CD4-positive, alpha-beta T cell treated with Interleukin-4 for 4 hours (primary cell): ENCODE results near the gene SH3BP5L.
A peak's percentile ranks its signal among the peaks of the same experiment; 100 is the strongest.
"Not testable (repeated sequence)": the region's sequence is repeated elsewhere in the genome, so short reads cannot be mapped to it uniquely, and the experiment has no call there.

Experiments used
- DNase-seq: peaks from one replicate; pipeline ENCODE4 v3.0.0-alpha.2; 2020

SH3BP5L gene

DNA sequence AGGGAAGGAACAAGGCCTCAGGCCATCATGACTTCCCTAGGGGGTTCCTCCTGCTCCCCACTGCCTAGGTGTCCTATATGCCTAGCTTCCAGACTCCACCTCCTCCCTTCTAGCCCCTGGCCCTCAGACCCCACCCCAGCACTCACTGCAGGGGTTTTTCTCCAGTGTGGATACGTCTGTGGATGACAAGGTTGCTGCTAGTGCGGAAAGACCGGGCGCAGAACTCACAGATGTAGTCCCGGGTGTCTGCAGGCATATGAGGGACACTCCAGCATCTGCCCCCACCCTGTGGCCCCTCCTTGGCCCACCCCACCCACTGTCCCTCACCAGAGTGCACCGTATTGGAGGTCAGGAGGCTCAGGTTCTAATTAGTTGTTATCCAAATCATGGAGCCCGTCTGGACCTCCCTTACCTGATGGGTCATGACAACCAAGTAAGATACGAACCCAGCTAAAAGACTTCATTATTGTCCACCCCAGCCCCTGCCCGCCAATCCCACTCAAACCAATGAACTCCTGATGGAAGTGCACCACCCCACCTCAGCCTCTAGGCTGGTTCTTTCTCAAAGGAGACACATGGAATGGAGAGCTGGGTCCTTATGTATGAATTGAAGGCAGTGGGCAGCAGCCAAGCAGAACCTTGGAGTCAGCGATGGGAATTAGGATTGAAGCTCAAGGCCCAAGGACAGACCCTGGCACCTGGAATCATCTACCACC is 25.0 kb upstream of the SH3BP5L start:
- DNase-seq = no peak

DNA sequence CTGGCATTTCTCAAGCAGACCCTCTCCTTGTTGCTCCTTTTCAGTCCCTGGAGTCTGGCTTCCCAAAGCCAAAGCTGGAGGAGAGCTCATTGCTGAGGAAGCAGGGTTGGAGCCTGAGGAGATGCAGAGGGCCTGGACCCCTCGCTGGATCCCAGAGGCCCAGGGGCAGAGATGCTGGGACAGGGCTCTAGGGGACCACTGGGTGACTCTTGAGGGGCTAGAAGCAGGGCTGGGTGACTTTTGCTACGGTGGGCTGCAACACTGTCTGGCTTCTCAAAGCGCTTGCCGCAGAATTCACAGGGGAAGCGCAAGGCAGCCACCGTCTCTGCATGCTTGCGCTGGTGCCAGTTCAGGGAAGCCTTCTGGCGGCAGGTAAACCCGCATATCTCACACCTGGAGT is 24.4 kb upstream of the SH3BP5L start:
- no peak for DNase-seq

DNA sequence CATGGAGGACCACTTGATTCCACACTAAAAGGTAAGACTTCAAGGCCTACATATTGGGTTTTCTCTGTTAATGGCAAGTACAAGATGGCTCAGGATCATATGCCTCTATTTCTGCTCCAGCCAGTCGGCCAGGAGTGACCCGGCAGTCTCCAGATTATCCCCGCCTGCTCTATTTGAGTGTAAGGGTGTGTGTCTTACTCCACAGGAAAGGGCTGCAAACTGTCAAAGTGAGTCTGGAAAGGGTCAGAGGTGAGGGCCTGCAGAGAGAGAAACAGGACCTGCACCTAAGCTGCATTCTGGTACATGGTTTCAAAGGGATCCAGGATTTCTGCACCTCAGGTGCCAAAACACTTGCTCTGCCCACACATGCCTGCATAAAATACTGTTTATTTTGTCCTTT is 23.9 kb upstream of the SH3BP5L start:
- DNase-seq = no peak

DNA sequence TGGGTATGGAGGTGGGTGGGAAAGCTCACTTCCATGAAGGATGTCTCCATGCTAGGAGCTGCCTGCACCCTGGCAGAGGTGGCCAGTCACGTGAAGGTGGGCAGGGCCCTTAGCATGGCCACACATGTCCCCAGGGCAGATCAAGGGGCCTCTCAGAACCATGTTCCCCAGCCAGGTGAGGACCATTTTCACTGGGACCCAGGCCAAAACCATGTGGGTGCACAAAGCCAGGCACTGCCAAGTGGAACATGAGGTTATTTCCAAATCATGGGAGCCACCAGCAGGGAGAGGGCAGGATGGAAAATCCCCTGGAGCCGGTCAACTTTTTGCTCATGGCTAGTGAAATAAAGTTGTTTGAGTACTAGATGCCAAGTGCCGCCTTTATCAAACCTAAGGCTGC is 23.4 kb upstream of the SH3BP5L start:
- no peak for DNase-seq

DNA sequence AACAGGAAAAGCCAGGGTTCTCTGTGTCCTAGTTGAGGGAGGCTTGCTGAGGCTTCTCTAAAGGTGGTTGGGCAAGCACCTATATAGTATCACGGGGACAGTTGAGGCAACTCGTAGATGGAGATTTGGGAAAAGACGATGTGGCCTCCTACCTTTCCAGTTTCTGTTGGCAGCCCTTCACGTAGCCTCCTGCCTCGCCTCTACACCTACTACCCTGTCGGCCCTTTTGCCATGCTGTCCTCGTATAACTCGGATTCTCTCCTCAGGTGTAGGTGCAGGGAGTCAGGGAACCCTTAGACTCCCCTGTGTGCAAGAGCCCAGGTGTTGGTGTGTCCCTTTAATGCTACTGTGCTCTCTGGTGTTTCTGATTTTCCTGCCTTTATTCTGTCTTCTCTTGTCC is 22.9 kb upstream of the SH3BP5L start:
- no peak for DNase-seq

DNA sequence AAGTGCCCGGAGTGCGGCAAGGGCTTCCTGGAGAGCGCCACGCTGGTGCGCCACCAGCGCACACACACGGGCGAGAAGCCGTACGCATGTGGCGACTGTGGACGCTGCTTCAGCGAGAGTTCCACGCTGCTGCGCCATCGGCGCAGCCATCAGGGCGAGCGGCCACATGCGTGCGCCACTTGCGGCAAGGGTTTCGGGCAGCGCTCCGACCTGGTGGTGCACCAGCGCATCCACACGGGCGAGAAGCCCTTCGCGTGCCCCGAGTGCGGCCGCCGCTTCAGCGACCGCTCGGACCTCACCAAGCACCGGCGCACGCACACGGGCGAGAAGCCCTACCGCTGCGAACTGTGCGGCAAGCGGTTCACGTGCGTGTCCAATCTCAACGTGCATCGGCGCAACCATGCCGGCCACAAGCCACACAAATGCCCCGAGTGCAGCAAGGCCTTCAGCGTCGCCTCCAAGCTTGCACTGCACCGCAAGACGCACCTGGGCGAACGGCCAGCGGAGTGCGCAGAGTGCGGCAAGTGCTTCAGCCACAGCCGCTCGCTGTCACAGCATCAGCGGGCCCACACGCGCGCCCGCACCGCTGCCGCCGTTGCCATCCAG is 22.3 kb upstream of the SH3BP5L start:
- no peak for DNase-seq

DNA sequence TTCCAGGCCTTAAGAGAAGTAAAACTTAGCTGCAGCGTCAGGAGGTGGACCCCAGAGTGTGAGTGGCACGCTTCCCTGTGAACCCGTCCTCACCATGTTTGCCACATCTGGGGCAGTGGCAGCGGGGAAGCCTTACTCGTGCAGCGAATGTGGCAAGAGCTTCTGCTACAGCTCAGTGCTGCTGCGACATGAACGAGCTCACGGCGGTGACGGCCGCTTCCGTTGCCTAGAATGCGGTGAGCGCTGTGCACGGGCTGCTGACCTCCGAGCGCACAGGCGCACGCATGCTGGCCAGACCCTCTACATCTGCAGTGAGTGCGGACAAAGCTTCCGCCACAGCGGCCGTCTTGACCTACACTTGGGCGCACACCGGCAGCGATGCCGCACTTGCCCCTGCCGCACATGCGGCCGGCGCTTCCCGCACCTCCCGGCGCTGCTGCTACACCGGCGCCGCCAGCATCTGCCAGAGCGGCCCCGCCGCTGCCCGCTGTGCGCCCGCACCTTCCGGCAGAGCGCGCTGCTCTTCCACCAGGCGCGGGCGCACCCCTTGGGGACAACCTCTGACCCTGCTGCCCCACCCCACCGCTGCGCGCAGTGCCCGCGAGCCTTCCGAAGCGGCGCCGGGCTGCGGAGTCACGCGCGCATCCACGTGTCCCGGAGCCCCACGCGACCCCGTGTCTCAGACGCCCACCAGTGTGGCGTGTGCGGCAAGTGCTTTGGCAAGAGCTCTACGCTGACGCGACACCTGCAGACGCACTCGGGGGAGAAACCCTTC is 21.7 kb upstream of the SH3BP5L start:
- DNase-seq = no peak

DNA sequence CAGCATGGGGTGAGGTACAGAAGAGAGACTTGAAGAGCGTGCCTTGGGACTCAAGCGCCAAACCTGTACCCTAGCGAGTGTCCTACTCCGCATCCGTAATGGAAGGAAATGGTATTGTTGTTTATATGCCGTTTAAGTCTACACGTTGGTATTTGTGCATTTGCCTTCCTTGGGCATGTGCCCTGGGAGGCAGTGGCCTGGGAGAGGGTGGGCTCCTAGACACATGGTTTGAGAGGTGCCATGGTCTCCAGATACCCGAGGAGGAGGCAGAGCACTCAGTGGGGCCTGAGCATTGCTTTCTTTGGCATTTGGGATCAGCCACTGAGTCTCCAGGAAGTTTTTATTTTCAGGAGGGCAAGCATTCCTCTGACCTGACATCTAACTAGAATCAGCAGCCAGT is 18.8 kb upstream of the SH3BP5L start:
- DNase-seq = no peak

DNA sequence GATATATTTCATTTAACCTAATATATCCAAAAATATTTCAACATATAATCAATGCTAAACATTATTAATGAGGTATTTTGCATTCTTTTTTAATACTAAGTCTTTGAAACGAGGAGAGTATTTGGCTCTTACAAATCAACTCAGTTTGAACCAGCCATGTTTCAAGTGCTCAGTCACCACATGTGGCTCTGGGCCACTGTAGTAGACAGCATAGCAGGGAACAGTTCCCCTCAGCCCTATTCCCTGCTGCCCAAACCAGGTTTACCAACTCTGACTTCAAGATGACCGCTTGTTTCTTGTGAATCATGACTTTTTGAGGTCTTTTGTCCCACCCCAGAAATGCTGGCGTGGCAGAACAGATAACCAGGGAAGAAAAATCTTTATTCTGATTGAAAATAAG is 18.0 kb upstream of the SH3BP5L start:
- no peak for DNase-seq

DNA sequence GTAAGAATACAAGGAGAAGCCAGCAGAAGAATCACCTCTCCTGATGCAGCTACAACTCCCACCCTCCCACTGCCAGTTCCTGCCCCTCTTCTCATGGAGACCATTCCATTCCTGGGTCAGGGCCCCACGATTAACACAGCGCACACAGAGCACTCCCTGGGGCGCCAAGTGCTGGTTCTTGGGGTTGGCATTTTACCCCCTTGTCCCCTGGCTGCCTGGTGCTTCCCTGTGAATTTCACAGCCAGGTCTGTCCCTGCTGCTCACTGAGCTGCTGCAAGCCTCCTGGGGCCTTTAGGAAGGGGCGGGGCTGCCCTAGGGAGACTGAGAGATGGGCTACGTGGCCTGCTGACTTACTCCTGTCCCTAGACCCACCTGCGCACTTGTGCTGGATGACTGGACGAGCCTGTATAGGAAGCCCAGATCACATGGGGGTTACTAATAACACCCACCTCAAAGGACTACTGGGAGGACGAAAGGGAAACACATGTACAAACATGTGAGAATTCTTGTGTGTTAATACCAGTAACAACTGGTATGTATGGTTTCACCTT is 17.1 kb upstream of the SH3BP5L start:
- DNase-seq = no peak

DNA sequence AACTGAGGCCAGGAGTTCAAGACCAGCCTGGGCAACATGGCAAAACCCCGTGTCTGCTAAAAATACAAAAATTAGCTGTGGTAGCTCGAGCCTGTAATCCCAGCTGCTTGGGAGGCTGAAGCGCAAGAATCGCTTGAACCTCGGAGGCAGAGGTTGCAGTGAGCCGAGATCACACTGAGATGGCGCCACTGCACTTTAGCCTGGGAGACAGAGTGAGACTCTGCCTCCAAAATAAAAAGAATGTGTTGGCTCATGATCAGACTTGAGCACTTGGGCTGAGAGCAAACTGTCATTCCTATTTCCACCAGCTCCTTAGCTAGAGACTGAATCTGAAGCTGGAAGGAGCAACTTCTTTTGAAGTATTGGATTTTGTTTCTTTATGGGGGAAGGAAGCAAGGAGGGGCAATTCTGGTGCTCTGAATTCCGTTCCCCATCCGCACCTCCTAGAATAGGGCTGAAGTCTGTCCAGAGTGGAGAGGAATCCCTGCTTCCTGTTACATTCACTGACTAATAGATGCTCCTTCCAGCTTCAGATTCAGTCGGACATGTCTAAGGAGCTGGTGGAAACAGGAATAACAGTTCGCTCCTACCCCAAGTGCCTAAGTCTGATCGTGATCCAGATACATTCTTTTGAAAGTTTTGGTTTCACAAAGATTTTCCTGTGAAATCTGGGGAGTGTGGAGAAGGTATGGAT is 16.1 kb upstream of the SH3BP5L start:
- peak; percentile 41 for DNase-seq

DNA sequence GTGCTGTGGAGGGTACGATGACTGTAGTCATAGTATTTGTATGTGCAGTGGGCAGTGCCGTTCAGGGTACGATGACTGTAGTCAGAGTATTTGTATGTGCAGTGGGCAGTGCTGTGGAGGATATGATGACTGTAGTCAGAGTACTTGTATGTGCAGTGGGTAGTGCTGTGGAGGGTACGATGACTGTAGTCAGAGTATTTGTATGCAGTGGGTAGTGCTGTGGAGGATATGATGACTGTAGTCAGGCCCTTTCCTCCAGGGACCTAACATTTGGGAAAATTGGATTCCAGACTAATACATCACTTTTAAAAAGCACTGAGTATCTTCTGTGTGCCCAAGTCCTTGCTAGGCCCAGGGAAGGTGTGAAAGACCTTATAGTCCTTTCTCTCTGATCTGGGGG is 15.2 kb upstream of the SH3BP5L start:
- DNase-seq = no peak

DNA sequence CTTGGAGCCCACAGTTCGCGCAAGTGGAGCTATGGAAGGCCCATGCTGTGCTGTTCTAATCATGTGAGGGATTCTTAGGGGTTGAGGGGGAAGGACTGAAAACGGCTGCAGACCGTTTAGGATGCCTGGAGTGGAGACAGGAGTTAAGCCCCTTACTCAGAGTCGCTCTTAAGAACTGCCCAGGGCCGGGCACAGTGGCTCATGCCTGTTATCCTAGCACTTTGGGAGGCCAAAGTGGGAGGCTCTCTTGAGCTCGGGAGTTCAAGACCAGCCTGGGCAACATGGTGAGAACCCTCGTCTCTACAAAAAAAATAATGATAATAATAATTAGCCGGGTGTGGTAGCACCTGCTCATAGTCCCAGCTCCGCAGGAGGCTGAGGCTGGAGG is 13.4 kb upstream of the SH3BP5L start:
- DNase-seq = no peak

DNA sequence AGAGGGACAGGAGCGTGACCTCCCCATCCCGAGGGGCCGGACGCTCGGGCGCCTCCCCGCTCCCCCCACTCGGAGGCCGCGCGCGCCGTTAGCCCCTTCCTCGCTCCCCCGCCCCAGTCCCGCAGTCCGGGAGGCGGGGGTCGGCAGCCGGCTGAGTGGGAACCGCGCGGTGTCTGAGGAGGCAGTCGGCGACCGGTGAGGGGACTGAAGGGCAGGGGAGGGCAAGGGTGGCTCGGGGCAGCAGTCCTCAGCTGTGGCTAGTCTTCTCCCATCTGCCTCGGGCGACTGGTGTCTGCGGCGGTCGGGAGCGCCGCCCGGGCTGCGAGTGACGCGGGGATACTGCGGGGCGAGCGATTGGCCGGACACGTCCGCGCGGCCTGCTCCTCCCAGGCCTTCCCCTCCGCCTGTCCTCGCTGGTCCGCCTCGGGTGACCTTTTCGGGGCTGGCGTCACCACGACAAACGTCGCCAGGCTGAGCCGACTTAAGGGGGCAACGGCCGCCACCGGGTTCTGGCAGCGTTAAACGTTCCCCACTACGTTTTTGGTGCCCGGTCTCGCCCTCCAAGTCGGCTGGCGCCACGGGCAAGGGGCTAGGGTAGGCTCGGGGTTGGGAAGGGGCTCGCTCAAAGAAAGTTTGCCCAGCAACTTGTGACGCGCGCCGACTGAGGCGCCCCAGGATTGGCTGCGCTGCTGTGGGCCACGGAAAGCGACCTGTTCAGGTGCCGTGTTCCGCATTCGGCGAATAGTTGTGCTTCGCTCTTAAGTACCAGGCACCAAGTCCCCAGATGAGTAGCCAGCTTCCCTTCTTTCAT is 12.8 kb upstream of the SH3BP5L start:
- DNase-seq = peak; percentile 86

DNA sequence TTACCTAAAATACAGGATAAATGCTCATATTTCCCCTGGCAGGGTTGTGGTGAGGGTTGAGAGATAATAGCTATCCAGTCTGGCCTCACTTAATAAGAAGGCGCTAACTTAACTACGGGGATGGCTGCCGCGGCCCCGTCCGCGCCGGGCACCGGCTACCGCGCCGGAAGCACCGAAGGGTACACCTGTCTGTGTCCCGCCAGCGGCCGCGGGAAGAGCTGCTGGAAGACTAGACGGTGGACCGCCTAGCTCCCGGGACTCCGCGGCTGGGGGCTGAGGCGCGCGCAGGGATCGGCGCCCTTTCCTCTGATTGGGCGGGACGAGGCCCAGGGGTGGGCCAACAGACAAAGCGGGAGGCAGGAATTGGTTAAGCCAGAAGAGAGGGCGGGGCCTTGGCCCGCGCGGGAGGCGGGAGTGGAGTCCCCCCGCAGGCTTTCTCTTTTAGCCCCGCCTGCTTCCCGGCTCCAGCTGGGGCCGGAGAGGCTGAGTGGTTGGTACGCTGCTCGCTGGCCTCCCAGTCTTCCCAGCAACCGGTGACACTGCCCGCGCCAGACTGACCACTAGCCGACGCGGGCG is 12.2 kb upstream of the SH3BP5L start, which contains the start of gene ZNF672:
TSS of gene ZNF672 (plus strand) at position 444 of the 576 bp plus-strand sequence. CDS start 9,051 bp downstream, outside the sequence.
- DNase-seq = peak; percentile 90

DNA sequence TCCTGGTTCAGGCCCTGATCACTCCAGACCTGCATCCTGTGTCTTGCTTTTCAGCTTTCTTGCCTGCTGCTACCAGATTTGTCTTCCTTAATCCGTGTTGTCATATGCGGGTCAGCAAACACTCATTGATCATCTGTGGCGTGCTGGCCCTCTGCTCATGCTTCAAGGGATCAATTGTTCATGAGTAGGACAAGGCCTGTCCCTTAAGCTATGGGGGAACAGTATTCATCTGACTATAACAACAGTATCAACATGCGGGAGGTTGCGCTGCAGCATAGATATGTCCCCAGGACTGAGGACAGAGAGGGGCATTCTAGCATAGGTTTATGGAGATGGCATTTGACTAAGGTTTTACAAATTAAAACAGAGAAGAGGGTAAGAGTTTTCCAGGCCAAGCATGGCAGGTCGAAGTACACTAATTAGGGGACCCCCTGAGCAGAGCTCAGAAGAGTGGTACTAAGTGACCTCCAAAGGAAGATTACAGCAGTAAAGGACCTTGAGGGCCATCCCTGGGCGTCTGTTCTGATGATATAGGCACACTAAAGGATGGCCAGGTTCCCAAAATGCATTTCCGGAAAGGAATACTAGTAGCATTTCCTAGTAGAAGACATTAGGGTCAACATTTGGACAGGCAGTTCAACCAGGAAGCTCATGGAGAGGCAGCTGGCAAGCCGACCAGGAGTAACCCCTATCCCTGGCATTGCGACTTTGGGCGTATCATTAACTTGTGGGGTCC is 11.5 kb upstream of the SH3BP5L start:
- no peak for DNase-seq

DNA sequence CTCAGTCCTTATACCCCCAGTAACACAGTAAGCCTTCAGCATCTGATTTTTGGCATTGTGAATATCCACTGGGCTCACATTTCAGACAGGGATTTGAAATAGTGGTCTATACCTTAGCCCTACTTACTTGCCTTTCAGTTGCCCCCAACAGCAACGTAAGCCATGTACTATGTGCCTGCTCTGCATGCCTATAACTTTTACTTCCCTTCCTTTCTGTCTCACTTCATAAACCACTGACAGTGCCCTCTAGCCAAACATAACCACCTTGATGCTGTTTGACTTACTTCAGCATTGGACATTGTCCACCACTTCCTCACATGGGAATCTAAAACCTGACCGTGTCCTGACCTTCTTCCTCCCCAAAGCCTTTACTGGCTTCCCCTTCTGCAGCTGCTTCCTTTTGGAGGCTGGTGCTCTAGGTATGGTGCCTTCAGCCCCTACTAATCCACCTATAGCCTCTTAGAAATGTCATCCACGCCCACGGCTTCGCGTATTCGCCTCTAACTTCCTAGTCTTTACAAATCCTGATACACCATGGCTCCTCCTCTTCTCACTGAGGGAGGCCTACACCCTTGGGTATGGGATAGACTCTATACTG is 8.7 kb upstream of the SH3BP5L start:
- no peak for DNase-seq

DNA sequence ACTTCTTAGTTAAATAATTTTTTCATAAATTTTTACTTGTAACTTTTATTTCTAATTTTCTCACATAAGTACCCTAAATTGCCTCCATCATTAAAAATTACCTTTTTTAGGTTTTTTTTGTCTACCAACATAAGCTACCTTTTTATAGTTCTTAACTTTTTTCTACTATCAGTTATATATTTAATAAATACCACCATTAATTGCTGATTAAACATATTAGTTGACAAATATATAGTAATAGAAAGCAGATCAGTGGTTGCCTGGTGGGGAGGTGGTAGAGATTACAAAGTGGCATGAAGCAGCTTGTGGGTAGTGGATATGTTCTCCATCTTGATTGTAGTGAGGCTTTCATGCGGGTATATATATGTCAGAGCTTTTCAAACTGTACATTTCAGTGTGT is 6.1 kb upstream of the SH3BP5L start:
- no peak for DNase-seq

DNA sequence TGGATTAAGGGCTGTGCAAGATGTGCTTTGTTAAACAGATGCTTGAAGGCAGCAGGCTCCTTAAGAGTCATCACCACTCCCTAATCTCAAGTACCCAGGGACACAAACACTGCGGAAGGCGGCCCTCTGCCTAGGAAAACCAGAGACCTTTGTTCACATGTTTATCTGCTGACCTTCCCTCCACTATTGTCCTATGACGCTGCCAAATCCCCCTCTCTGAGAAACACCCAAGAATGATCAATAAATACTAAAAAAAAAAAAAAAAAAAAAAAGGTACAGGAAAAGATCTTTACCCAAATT is 5.0 kb upstream of the SH3BP5L start:
- not testable (repeated sequence) for DNase-seq

DNA sequence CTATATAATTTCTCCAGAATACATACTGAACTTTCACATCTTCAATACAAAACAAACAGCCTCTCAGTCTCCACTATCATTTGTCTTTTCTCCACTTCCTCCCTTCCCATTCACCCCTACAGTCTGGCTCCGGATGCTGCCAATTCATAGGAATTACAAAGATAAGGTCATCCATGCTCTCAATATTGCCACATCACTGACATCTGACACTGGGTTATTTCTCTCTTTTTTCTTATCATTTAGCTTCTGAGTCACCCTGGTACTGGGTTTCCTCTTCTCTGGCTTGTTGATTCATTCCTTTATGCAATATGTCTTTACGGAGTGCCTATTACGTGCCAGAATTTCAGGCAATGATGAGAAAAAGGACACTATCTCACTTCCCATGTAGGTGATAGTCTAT is 3.1 kb upstream of the SH3BP5L start:
- DNase-seq = no peak

DNA sequence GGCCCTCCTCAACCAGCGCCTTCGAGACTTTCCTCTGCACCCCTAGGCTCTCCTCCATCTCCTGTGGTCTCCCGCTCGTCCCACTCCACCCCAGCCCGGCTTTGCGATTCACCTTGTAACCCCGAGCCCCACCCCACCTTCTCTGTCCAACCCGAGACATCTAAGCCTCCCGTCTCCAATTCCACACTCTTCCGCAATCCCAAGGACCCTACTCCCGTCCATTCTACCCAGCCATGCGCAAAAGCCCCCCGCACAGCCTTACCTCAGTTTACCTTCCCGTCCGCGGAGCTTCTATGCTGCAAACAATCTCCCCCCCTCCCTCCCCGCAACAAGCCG is 174 bp downstream of the SH3BP5L start:
- no peak for DNase-seq
